Adrenal gland (tissue), 5 donors: ENCODE measurements around the gene UBE2K.

Experiments used
- POLR2A ChIP-seq, 2 donors: fragments of 450-650 bp; IDR thresholded peaks; one replicate each; pipeline ENCODE4 v1.6.1; 2017; ENCODE audit warnings: antibody characterized with exemption in 2 of 2, mild to moderate bottlenecking in 2 of 2, moderate library complexity in 1 of 2
- TF ChIP-seq, protein P1 (sequence below), 6 experiments: fragments of 450-650 bp in 4 of 6; fragments of 200-600 bp in 2 of 6; sonication (generic) in 1 of 6; IDR thresholded peaks; 1 replicate in 5 of 6; 2 replicates in 1 of 6; pipeline versions ENCODE4 v1.5.1 to v1.8.0; 2016 to 2021; ENCODE audit warnings: antibody characterized with exemption in 6 of 6, mild to moderate bottlenecking in 2 of 6, moderate library complexity in 1 of 6
- donor health status: DM: no; HTN: no; CAD: no.

DNA sequence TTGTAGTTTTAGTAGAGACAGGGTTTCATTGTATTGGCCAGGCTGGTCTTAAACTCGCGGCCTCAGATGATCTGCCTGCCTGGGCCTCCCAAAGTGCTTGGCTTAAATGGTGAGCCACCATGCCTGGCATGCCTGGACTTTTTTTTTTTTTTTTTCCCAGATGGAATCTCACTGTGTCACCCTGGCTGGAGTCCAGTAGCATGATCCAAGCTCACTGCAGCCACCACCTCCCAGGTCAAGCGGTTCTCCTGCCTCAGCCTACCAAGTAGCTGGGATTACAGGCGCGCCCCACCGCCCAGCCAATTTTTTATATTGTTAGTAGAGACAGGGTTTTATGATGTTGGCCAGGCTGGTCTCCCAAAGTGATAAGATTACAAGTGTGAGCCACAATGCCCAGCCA lies 8.4 kb downstream of the UBE2K start:
- TF ChIP-seq, protein P1, sequence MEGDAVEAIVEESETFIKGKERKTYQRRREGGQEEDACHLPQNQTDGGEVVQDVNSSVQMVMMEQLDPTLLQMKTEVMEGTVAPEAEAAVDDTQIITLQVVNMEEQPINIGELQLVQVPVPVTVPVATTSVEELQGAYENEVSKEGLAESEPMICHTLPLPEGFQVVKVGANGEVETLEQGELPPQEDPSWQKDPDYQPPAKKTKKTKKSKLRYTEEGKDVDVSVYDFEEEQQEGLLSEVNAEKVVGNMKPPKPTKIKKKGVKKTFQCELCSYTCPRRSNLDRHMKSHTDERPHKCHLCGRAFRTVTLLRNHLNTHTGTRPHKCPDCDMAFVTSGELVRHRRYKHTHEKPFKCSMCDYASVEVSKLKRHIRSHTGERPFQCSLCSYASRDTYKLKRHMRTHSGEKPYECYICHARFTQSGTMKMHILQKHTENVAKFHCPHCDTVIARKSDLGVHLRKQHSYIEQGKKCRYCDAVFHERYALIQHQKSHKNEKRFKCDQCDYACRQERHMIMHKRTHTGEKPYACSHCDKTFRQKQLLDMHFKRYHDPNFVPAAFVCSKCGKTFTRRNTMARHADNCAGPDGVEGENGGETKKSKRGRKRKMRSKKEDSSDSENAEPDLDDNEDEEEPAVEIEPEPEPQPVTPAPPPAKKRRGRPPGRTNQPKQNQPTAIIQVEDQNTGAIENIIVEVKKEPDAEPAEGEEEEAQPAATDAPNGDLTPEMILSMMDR (IDR thresholded peaks at IDR 0.05), result no peak
- no peak for TF ChIP-seq POLR2A (IDR thresholded peaks at IDR 0.05)
